Hepatocyte (in vitro differentiated cells): Measurements from ENCODE around the gene LHFPL3. TPM values are rescaled to one million over a fixed set of nuclear protein-coding genes. Genes with fewer than 3 reads are reported as not detected.

Experiments used
- DNase-seq: peaks from one replicate; pipeline ENCODE4 v3.0.0-alpha.2; 2016; ENCODE audit warnings: low spot score
- H2AFZ ChIP-seq: fragments of 200-600 bp; sonication (generic); 2 replicates; pipeline ENCODE4 v1.6.0; 2016; ENCODE audit warnings: antibody characterized with exemption, mild to moderate bottlenecking
- H3K27ac ChIP-seq: fragments of 200-600 bp; sonication (generic); 2 replicates; pipeline ENCODE4 v1.5.1; 2016; ENCODE audit warnings: mild to moderate bottlenecking
- H3K27me3 ChIP-seq: fragments of 200-600 bp; sonication (generic); 2 replicates; pipeline ENCODE4 v1.6.1; 2016
- H3K36me3 ChIP-seq: fragments of 200-600 bp; sonication (generic); replicated peaks from 2 replicates; pipeline ENCODE4 v1.5.1; 2016; ENCODE audit warnings: low read depth; ENCODE audit not compliant: insufficient read depth
- H3K4me1 ChIP-seq: fragments of 200-600 bp; sonication (generic); 2 replicates; pipeline ENCODE4 v1.5.1; 2016; ENCODE audit warnings: mild to moderate bottlenecking, moderate library complexity; ENCODE audit not compliant: insufficient read depth
- H3K4me2 ChIP-seq: fragments of 200-600 bp; sonication (generic); 2 replicates; pipeline ENCODE4 v1.6.0; 2016
- H3K4me3 ChIP-seq: fragments of 200-600 bp; sonication (generic); 2 replicates; pipeline ENCODE4 v1.5.1; 2016; ENCODE audit warnings: mild to moderate bottlenecking
- H3K79me2 ChIP-seq: fragments of 200-600 bp; sonication (generic); 2 replicates; pipeline ENCODE4 v1.6.0; 2017; ENCODE audit warnings: mild to moderate bottlenecking
- H3K9me2 ChIP-seq: fragments of 200-600 bp; sonication (generic); replicated peaks from 2 replicates; pipeline ENCODE4 v1.6.0; 2017; ENCODE audit warnings: mild to moderate bottlenecking; ENCODE audit not compliant: insufficient read depth
- H3K9me3 ChIP-seq: fragments of 200-600 bp; sonication (generic); 2 replicates; pipeline ENCODE4 v1.5.1; 2016; ENCODE audit warnings: low read depth, mild to moderate bottlenecking
- H4K20me1 ChIP-seq: fragments of 200-600 bp; sonication (generic); 2 replicates; pipeline ENCODE4 v1.6.0; 2016; ENCODE audit warnings: mild to moderate bottlenecking; ENCODE audit not compliant: insufficient read depth, poor library complexity, severe bottlenecking
- EZH2 ChIP-seq: fragments of 200-600 bp; sonication (generic); IDR thresholded peaks from 2 replicates; pipeline ENCODE4 v1.6.1; 2016; ENCODE audit warnings: antibody characterized with exemption, mild to moderate bottlenecking, borderline replicate concordance
- EZH2phosphoT487 ChIP-seq: fragments of 200-600 bp; sonication (generic); IDR thresholded peaks from one replicate; pipeline ENCODE4 v1.6.1; 2018; ENCODE audit warnings: antibody characterized with exemption, mild to moderate bottlenecking, low read depth, moderate library complexity; ENCODE audit not compliant: unreplicated experiment, severe bottlenecking
- WGBS: methylation state at CpG from one replicate; pipeline ENCODE4 v1.1.6; 2016; ENCODE audit warnings: low lambda C conversion rate; ENCODE audit errors: missing lambda C conversion rate; 5-methylcytosine and 5-hydroxymethylcytosine counted together
- polyA plus RNA-seq: library from polyadenylated mRNA; unstranded; fragments of >200 nt; fragmentation: Nextera tagmentation; extraction: Ambion mirVana; gene quantifications from 2 replicates; pipeline ENCODE4 v1.2.1, GENCODE V29; 2016
- total RNA-seq: library from RNA; depleted of rRNA; stranded (reverse); fragments of >200 nt; gene quantifications from 2 replicates; pipeline ENCODE4 v1.2.3, GENCODE V29; 2014
- TF ChIP-seq, protein P1 (sequence below): fragments of 200-600 bp; sonication (generic); IDR thresholded peaks from 2 replicates; pipeline ENCODE4 v1.5.1; 2016; ENCODE audit warnings: antibody characterized with exemption, mild to moderate bottlenecking; ENCODE audit not compliant: poor library complexity

Gene LHFPL3
- total and polyA plus RNA-seq, 2 experiments from 2014 or later, result not detected

DNA sequence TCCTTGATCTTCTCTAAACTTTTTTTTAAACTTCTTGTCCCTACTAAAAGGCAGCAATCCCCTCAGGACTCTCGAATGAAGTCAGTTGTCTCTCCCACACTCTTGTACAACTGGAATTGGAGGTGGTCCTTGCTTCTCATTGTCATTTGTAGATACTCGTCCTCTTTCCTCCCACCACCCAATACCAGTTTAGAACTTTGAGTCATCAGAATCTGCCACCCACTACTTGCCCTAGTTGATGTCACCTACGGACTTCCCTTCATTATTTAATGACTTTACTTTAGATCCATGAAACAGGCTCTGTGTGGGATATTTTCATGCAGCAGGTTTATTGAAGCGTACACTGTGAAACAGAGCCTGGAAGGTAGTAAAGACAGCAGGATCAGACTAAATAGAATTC, 28.6 kb upstream of the LHFPL3 start:
- H3K4me1 ChIP-seq, result no peaks in the 10 kb centered on the region

DNA sequence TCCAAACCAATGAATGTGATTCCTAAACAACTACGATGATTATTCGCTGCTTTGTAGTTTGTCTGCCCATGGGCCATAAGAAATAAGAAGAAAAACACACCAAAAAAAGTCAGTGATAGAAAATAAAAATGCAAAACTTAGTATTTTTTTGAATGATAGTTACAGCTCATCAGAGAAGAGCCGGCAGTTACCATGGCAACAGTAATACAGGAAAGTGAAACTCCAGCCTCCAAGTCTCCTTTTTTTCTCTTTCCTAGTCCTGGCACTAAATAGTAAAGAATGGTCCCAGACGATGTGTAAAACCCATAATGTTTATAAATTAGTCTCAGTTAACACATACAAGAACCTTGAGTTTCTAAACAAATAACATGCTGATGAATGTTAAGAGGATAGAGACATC, 21.6 kb upstream of the LHFPL3 start:
- Histone ChIP-seq H2AFZ (no peak overlapping the region), H3K36me3 (no peaks in the 10 kb centered on the region), H3K27me3 (no peaks in the 10 kb centered on the region), H4K20me1 (no peaks in the 10 kb centered on the region), H3K9me2 (no peaks in the 10 kb centered on the region), H3K9me3 (no peaks in the 10 kb centered on the region), H3K4me3 (no peak overlapping the region), H3K79me2 (no peaks in the 10 kb centered on the region), H3K4me1 (no peaks in the 10 kb centered on the region), H3K27ac (no peak overlapping the region), H3K4me2 (no peak overlapping the region)
- TF ChIP-seq EZH2 (no peak), EZH2phosphoT487 (no peak)
- TF ChIP-seq, protein P1, sequence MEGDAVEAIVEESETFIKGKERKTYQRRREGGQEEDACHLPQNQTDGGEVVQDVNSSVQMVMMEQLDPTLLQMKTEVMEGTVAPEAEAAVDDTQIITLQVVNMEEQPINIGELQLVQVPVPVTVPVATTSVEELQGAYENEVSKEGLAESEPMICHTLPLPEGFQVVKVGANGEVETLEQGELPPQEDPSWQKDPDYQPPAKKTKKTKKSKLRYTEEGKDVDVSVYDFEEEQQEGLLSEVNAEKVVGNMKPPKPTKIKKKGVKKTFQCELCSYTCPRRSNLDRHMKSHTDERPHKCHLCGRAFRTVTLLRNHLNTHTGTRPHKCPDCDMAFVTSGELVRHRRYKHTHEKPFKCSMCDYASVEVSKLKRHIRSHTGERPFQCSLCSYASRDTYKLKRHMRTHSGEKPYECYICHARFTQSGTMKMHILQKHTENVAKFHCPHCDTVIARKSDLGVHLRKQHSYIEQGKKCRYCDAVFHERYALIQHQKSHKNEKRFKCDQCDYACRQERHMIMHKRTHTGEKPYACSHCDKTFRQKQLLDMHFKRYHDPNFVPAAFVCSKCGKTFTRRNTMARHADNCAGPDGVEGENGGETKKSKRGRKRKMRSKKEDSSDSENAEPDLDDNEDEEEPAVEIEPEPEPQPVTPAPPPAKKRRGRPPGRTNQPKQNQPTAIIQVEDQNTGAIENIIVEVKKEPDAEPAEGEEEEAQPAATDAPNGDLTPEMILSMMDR, result no peak
- no peak for DNase-seq
- WGBS, result 74% methylated on average over 4 of the region's 4 CpGs

More for the DNA sequence above, 28.6 kb upstream of the LHFPL3 start:
- Histone ChIP-seq H3K4me2 (no peak overlapping the region), H3K4me3 (no peak overlapping the region), H3K27me3 (no peaks in the 10 kb centered on the region), H4K20me1 (no peaks in the 10 kb centered on the region), H3K9me3 (no peaks in the 10 kb centered on the region), H2AFZ (no peak overlapping the region), H3K9me2 (no peaks in the 10 kb centered on the region), H3K36me3 (no peaks in the 10 kb centered on the region), H3K27ac (no peak overlapping the region), H3K79me2 (no peaks in the 10 kb centered on the region)
- WGBS, result 48% methylated on average over 4 of the region's 4 CpGs
- no peak for TF ChIP-seq EZH2phosphoT487
- TF ChIP-seq, protein P1, result no peak
- no peak for TF ChIP-seq EZH2
- no peak for DNase-seq

DNA sequence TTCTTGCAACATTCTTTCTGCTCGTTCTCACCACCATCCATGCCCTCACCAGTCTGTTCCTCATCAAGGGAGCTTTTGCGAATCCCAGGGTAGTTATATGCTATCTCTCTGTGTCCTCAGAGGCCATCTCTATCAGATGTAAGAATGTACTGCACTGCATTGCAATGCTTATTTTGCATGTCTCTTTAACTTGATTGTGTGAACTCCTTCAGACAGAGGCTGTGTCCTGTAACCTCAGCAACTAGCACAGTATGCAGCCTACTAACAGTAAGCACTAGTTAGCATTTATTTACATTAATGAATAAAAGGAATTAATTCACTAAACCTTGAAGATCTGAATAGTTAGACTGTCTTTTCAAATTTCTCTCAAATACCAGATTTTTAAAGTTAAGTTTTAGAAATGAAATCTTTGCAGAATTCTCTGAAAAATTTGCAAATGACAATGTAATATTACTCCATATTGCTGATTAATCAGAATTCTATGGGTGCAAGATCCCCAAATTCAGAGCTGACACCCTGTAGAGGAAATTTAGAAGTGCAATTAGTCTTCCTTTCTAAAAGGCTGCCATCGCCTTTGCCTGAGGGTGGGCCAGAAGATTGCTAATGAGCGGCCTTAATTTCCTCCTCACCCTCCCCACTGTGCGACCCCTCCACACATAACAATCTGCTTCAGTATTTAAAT, 10.3 kb upstream of the LHFPL3 start:
- Histone ChIP-seq H4K20me1 (no peaks in the 10 kb centered on the region), H3K27ac (no peak overlapping the region), H3K9me3 (no peaks in the 10 kb centered on the region), H3K4me3 (no peak overlapping the region), H2AFZ (no peak overlapping the region), H3K9me2 (no peaks in the 10 kb centered on the region), H3K79me2 (no peaks in the 10 kb centered on the region), H3K36me3 (no peaks in the 10 kb centered on the region), H3K4me2 (no peak overlapping the region), H3K4me1 (no peaks in the 10 kb centered on the region), H3K27me3 (no peaks in the 10 kb centered on the region)
- TF ChIP-seq EZH2 (no peak), EZH2phosphoT487 (no peak)
- TF ChIP-seq, protein P1, result no peak
- 66% methylated on average over 5 of the region's 5 CpGs for WGBS
- no peak for DNase-seq
